Measurements from ENCODE around the gene UNC13D.

UNC13D gene

GRCh38 chr17:75822800-75823166 lies 21.4 kb downstream of the UNC13D start:
- no peaks in the 10 kb centered on the region for H3K36me3 ChIP-seq (ENCODE audit: low read length)
- H4K20me1 ChIP-seq (ENCODE audit: low read depth, low read length): no peaks in the 10 kb centered on the region
- H3K79me2 ChIP-seq (ENCODE audit: insufficient read depth, low read length): no peaks in the 10 kb centered on the region
- H3K9me2 ChIP-seq (replicated peaks; ENCODE audit: insufficient read depth, low read length): no peaks in the 10 kb centered on the region
- H3K9ac ChIP-seq (ENCODE audit: low read length): no peak overlapping the region
- H3K9me3 ChIP-seq (ENCODE audit: insufficient read depth, low read length): no peaks in the 10 kb centered on the region
- H3F3A ChIP-seq (ENCODE audit: insufficient read depth): no peaks in the 10 kb centered on the region
- H3K27ac ChIP-seq (ENCODE audit: low read depth, low read length): no peak overlapping the region
- TF ChIP-seq CTCF (IDR thresholded peaks at IDR 0.05; ENCODE audit: insufficient read depth, low read length, poor library complexity, severe bottlenecking) (no peak), EZH2phosphoT487 (conservative IDR thresholded peaks at IDR 0.05; ENCODE audit: low read length) (no peak)
- H3K4me3 ChIP-seq (ENCODE audit: insufficient read depth, low read length, poor library complexity, severe bottlenecking): no peak overlapping the region
- no peaks in the 10 kb centered on the region for H3K27me3 ChIP-seq (ENCODE audit: low read length)
- no peak overlapping the region for H3K4me2 ChIP-seq (ENCODE audit: low read depth, low read length, poor library complexity, severe bottlenecking)
- H2AFZ ChIP-seq (ENCODE audit: low read depth, low read length, severe bottlenecking): no peak overlapping the region

- no peaks in the 10 kb centered on the region for H4K20me1 ChIP-seq (ENCODE audit: low read depth, low read length)
- no peak overlapping the region for H3K4me2 ChIP-seq (ENCODE audit: low read depth, low read length, poor library complexity, severe bottlenecking)
- H3K9me3 ChIP-seq (ENCODE audit: insufficient read depth, low read length): no peaks in the 10 kb centered on the region
- no peaks in the 10 kb centered on the region for H3F3A ChIP-seq (ENCODE audit: insufficient read depth)
- no peaks in the 10 kb centered on the region for H3K27me3 ChIP-seq (ENCODE audit: low read length)
- no peaks in the 10 kb centered on the region for H3K79me2 ChIP-seq (ENCODE audit: insufficient read depth, low read length)
- H3K4me3 ChIP-seq (ENCODE audit: insufficient read depth, low read length, poor library complexity, severe bottlenecking): no peak overlapping the region
- H3K9me2 ChIP-seq (replicated peaks; ENCODE audit: insufficient read depth, low read length): no peaks in the 10 kb centered on the region
- no peaks in the 10 kb centered on the region for H3K36me3 ChIP-seq (ENCODE audit: low read length)
- no peak for TF ChIP-seq EZH2phosphoT487 (conservative IDR thresholded peaks at IDR 0.05; ENCODE audit: low read length)
- no peak overlapping the region for H2AFZ ChIP-seq (ENCODE audit: low read depth, low read length, severe bottlenecking)
- H3K9ac ChIP-seq (ENCODE audit: low read length): no peak overlapping the region
- no peak overlapping the region for H3K27ac ChIP-seq (ENCODE audit: low read depth, low read length)
These were observed 21.9 kb downstream of the UNC13D start for GRCh38 chr17:75822119-75822799.

- Histone ChIP-seq H2AFZ (ENCODE audit: low read depth, low read length, severe bottlenecking) (no peak overlapping the region), H3K79me2 (ENCODE audit: insufficient read depth, low read length) (no peaks in the 10 kb centered on the region), H4K20me1 (ENCODE audit: low read depth, low read length) (no peaks in the 10 kb centered on the region), H3K27ac (ENCODE audit: low read depth, low read length) (no peak overlapping the region), H3K36me3 (ENCODE audit: low read length) (no peaks in the 10 kb centered on the region), H3K9ac (ENCODE audit: low read length) (no peak overlapping the region), H3K4me3 (ENCODE audit: insufficient read depth, low read length, poor library complexity, severe bottlenecking) (no peak overlapping the region), H3K27me3 (ENCODE audit: low read length) (no peaks in the 10 kb centered on the region), H3K9me2 (replicated peaks; ENCODE audit: insufficient read depth, low read length) (no peaks in the 10 kb centered on the region), H3F3A (ENCODE audit: insufficient read depth) (no peaks in the 10 kb centered on the region), H3K9me3 (ENCODE audit: insufficient read depth, low read length) (no peaks in the 10 kb centered on the region), H3K4me2 (ENCODE audit: low read depth, low read length, poor library complexity, severe bottlenecking) (no peak overlapping the region)
- TF ChIP-seq EZH2phosphoT487 (conservative IDR thresholded peaks at IDR 0.05; ENCODE audit: low read length) (no peak), CTCF (IDR thresholded peaks at IDR 0.05; ENCODE audit: insufficient read depth, low read length, poor library complexity, severe bottlenecking) (no peak)
These were observed 22.7 kb downstream of the UNC13D start for GRCh38 chr17:75821552-75821951.
